Measurements from ENCODE around the gene MAPK8IP2.
"Not testable (repeated sequence)": the region's sequence is repeated elsewhere in the genome, so short reads cannot be mapped to it uniquely, and the experiment has no call there.

The MAPK8IP2 gene

GRCh38 chr22:50641696-50642607 is 41.4 kb downstream of the MAPK8IP2 start:
- DNase-seq: no peak

- DNase-seq: not testable (repeated sequence)
Observed at GRCh38 chr22:50643021-50643820, 42.6 kb downstream of the MAPK8IP2 start.

- not testable (repeated sequence) for DNase-seq
Observed at GRCh38 chr22:50643821-50644101, 43.2 kb downstream of the MAPK8IP2 start.

- no peak for DNase-seq
Observed at GRCh38 chr22:50653256-50653655, 52.7 kb downstream of the MAPK8IP2 start.

- DNase-seq: not testable (repeated sequence)
Observed at GRCh38 chr22:50654664-50655063, 54.1 kb downstream of the MAPK8IP2 start.

GRCh38 chr22:50656122-50657070 is 55.8 kb downstream of the MAPK8IP2 start:
- DNase-seq: no peak

- DNase-seq: no peak
Observed at GRCh38 chr22:50657925-50658324, 57.3 kb downstream of the MAPK8IP2 start.

- not testable (repeated sequence) for DNase-seq
Observed at GRCh38 chr22:50659711-50660110, 59.1 kb downstream of the MAPK8IP2 start.

- no peak for DNase-seq
Observed at GRCh38 chr22:50660306-50660705, 59.7 kb downstream of the MAPK8IP2 start.
